Hepatocyte (in vitro differentiated cells): Measurements from ENCODE around the gene NMRAL1. TPM values are rescaled to one million over a fixed set of nuclear protein-coding genes. Genes with fewer than 3 reads are reported as not detected.

ENCODE experiments used
- DNase-seq: peaks from one replicate; pipeline ENCODE4 v3.0.0-alpha.2; 2016; ENCODE audit warnings: low spot score
- H2AFZ ChIP-seq: fragments of 200-600 bp; sonication (generic); 2 replicates; pipeline ENCODE4 v1.6.0; 2016; ENCODE audit warnings: antibody characterized with exemption, mild to moderate bottlenecking
- H3K27ac ChIP-seq: fragments of 200-600 bp; sonication (generic); 2 replicates; pipeline ENCODE4 v1.5.1; 2016; ENCODE audit warnings: mild to moderate bottlenecking
- H3K27me3 ChIP-seq: fragments of 200-600 bp; sonication (generic); 2 replicates; pipeline ENCODE4 v1.6.1; 2016
- H3K36me3 ChIP-seq: fragments of 200-600 bp; sonication (generic); replicated peaks from 2 replicates; pipeline ENCODE4 v1.5.1; 2016; ENCODE audit warnings: low read depth; ENCODE audit not compliant: insufficient read depth
- H3K4me1 ChIP-seq: fragments of 200-600 bp; sonication (generic); 2 replicates; pipeline ENCODE4 v1.5.1; 2016; ENCODE audit warnings: mild to moderate bottlenecking, moderate library complexity; ENCODE audit not compliant: insufficient read depth
- H3K4me2 ChIP-seq: fragments of 200-600 bp; sonication (generic); 2 replicates; pipeline ENCODE4 v1.6.0; 2016
- H3K4me3 ChIP-seq: fragments of 200-600 bp; sonication (generic); 2 replicates; pipeline ENCODE4 v1.5.1; 2016; ENCODE audit warnings: mild to moderate bottlenecking
- H3K79me2 ChIP-seq: fragments of 200-600 bp; sonication (generic); 2 replicates; pipeline ENCODE4 v1.6.0; 2017; ENCODE audit warnings: mild to moderate bottlenecking
- H3K9me2 ChIP-seq: fragments of 200-600 bp; sonication (generic); replicated peaks from 2 replicates; pipeline ENCODE4 v1.6.0; 2017; ENCODE audit warnings: mild to moderate bottlenecking; ENCODE audit not compliant: insufficient read depth
- H3K9me3 ChIP-seq: fragments of 200-600 bp; sonication (generic); 2 replicates; pipeline ENCODE4 v1.5.1; 2016; ENCODE audit warnings: low read depth, mild to moderate bottlenecking
- H4K20me1 ChIP-seq: fragments of 200-600 bp; sonication (generic); 2 replicates; pipeline ENCODE4 v1.6.0; 2016; ENCODE audit warnings: mild to moderate bottlenecking; ENCODE audit not compliant: insufficient read depth, poor library complexity, severe bottlenecking
- EZH2 ChIP-seq: fragments of 200-600 bp; sonication (generic); IDR thresholded peaks from 2 replicates; pipeline ENCODE4 v1.6.1; 2016; ENCODE audit warnings: antibody characterized with exemption, mild to moderate bottlenecking, borderline replicate concordance
- EZH2phosphoT487 ChIP-seq: fragments of 200-600 bp; sonication (generic); IDR thresholded peaks from one replicate; pipeline ENCODE4 v1.6.1; 2018; ENCODE audit warnings: antibody characterized with exemption, mild to moderate bottlenecking, low read depth, moderate library complexity; ENCODE audit not compliant: unreplicated experiment, severe bottlenecking
- WGBS: methylation state at CpG from one replicate; pipeline ENCODE4 v1.1.6; 2016; ENCODE audit warnings: low lambda C conversion rate; ENCODE audit errors: missing lambda C conversion rate; 5-methylcytosine and 5-hydroxymethylcytosine counted together
- polyA plus RNA-seq: library from polyadenylated mRNA; unstranded; fragments of >200 nt; fragmentation: Nextera tagmentation; extraction: Ambion mirVana; gene quantifications from 2 replicates; pipeline ENCODE4 v1.2.1, GENCODE V29; 2016
- total RNA-seq: library from RNA; depleted of rRNA; stranded (reverse); fragments of >200 nt; gene quantifications from 2 replicates; pipeline ENCODE4 v1.2.3, GENCODE V29; 2014
- TF ChIP-seq, protein P1 (sequence below): fragments of 200-600 bp; sonication (generic); IDR thresholded peaks from 2 replicates; pipeline ENCODE4 v1.5.1; 2016; ENCODE audit warnings: antibody characterized with exemption, mild to moderate bottlenecking; ENCODE audit not compliant: poor library complexity

NMRAL1 gene
- total and polyA plus RNA-seq, 2 experiments from 2014 or later = 47.5 to 47.6 TPM

- no peak for TF ChIP-seq EZH2phosphoT487
- TF ChIP-seq, protein P1, sequence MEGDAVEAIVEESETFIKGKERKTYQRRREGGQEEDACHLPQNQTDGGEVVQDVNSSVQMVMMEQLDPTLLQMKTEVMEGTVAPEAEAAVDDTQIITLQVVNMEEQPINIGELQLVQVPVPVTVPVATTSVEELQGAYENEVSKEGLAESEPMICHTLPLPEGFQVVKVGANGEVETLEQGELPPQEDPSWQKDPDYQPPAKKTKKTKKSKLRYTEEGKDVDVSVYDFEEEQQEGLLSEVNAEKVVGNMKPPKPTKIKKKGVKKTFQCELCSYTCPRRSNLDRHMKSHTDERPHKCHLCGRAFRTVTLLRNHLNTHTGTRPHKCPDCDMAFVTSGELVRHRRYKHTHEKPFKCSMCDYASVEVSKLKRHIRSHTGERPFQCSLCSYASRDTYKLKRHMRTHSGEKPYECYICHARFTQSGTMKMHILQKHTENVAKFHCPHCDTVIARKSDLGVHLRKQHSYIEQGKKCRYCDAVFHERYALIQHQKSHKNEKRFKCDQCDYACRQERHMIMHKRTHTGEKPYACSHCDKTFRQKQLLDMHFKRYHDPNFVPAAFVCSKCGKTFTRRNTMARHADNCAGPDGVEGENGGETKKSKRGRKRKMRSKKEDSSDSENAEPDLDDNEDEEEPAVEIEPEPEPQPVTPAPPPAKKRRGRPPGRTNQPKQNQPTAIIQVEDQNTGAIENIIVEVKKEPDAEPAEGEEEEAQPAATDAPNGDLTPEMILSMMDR = no peak
- Histone ChIP-seq H3K79me2 (peaks cover 64% of the 10 kb centered on the region), H3K9me2 (no peaks in the 10 kb centered on the region), H2AFZ (no peak overlapping the region), H3K9me3 (no peaks in the 10 kb centered on the region), H3K27ac (peak overlapping the region; percentile 48), H3K4me2 (no peak overlapping the region), H4K20me1 (peaks cover 4% of the 10 kb centered on the region), H3K27me3 (no peaks in the 10 kb centered on the region), H3K36me3 (no peaks in the 10 kb centered on the region), H3K4me1 (peaks cover 8% of the 10 kb centered on the region), H3K4me3 (no peak overlapping the region)
- WGBS = 85% methylated on average over 7 of the region's 7 CpGs
- DNase-seq = no peak
These were observed 46.5 kb upstream of the NMRAL1 start for GRCh38 chr16:4520913-4521312.

GRCh38 chr16:4519274-4520058, 45.0 kb upstream of the NMRAL1 start:
- no peak overlapping the region for H3K4me2 ChIP-seq
- H3K9me2 ChIP-seq = no peaks in the 10 kb centered on the region
- TF ChIP-seq, protein P1 = no peak
- no peak for TF ChIP-seq EZH2phosphoT487
- no peak for TF ChIP-seq EZH2
- no peak overlapping the region for H3K4me3 ChIP-seq
- peaks cover 15% of the 10 kb centered on the region for H4K20me1 ChIP-seq
- H2AFZ ChIP-seq = no peak overlapping the region
- no peaks in the 10 kb centered on the region for H3K9me3 ChIP-seq
- 86% methylated on average over 15 of the region's 15 CpGs for whole genome bisulfite sequencing
- peaks cover 64% of the 10 kb centered on the region for H3K79me2 ChIP-seq
- H3K27me3 ChIP-seq = no peaks in the 10 kb centered on the region
- DNase-seq = no peak
- peaks cover 8% of the 10 kb centered on the region for H3K4me1 ChIP-seq
- no peaks in the 10 kb centered on the region for H3K36me3 ChIP-seq
- H3K27ac ChIP-seq = no peak overlapping the region

DNA sequence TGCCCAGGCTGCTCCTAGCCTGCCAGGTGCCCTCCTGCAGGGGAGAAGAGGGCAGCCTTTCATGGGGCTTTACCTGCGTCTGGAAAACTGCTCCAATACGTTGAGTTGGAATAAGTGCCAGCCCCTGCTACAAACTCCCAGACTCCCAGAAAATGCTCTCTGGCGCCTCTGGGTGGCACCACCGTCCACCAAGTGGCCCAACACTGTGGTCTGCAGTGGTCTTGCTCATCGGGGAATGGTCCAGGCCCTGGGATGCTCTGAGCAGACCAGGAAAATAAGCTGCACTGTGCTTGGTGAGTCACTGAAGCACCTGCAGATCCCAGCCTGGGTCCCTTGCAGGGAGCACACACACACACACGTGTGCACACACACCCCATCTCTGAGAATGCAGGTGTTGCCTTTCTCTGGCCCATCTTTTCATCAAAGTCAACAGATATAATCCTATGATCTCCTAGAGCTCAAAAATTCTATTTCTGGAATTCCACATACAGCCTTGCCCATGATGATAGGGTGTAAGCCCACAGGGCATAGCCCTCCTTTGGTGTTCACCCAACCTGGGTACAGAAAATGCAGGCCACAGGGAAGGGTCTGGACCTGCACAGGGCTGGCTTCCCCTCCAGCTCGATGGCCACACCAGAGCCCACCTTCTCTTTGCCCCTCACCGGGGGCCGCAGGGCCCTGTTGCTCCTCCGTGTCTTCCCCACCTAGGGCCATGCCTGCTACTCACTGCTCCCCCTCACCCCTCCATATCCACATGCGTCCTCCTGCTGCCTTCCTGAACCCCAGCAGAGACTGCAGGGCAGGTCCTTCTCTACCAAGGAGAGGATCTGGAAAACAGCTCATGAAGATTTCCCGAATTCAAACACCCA, 43.6 kb upstream of the NMRAL1 start:
- peaks cover 3% of the 10 kb centered on the region for H3K4me1 ChIP-seq
- H3K79me2 ChIP-seq = peaks cover 56% of the 10 kb centered on the region
- H4K20me1 ChIP-seq = peaks cover 16% of the 10 kb centered on the region
- peak; percentile 56 for DNase-seq
- H3K27me3 ChIP-seq = no peaks in the 10 kb centered on the region
- H3K9me3 ChIP-seq = no peaks in the 10 kb centered on the region
- H3K27ac ChIP-seq = no peak overlapping the region
- H3K4me2 ChIP-seq = no peak overlapping the region
- H3K36me3 ChIP-seq = no peaks in the 10 kb centered on the region
- no peak overlapping the region for H2AFZ ChIP-seq
- H3K9me2 ChIP-seq = no peaks in the 10 kb centered on the region
- H3K4me3 ChIP-seq = no peak overlapping the region
- TF ChIP-seq EZH2phosphoT487 = no peak
- TF ChIP-seq, protein P1 = peak; percentile 61
- 65% methylated on average over 12 of the region's 12 CpGs for WGBS
